ENCODE measurements around the gene WNK3.

The WNK3 gene

DNA sequence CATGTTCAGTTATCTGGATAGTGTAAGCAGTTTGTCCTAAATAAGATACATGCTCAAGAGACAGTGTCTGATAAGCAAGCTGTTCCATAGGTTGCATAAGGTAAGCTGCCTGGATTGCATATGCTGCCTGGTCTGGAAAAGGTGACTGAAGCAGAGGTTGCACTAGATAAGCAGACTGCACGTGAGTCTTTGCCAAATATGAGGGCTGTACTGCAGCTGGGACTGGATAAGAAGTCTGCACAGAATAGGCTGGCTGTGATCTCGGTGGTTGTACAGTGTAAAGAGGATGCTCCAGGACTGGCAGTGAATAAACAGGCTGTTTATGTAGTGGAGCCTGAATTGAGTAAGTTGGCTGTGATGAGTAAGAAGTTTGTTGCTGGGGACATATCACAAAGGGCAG, 68.9 kb downstream of the WNK3 start:
- TF ChIP-seq CTCF (IDR thresholded peaks at IDR 0.05) = no peak

GRCh38 chrX:54288277-54288676, 69.6 kb downstream of the WNK3 start:
- no peak for TF ChIP-seq CTCF (IDR thresholded peaks at IDR 0.05)

GRCh38 chrX:54281676-54282075, 76.2 kb downstream of the WNK3 start:
- TF ChIP-seq CTCF (IDR thresholded peaks at IDR 0.05) = no peak

GRCh38 chrX:54280466-54280865, 77.4 kb downstream of the WNK3 start:
- TF ChIP-seq CTCF (IDR thresholded peaks at IDR 0.05) = no peak

- TF ChIP-seq CTCF (IDR thresholded peaks at IDR 0.05) = no peak
These were observed 86.2 kb downstream of the WNK3 start for GRCh38 chrX:54271664-54272063.

GRCh38 chrX:54248309-54248708, 109.5 kb downstream of the WNK3 start:
- peak; percentile 53 for TF ChIP-seq CTCF (IDR thresholded peaks at IDR 0.05)

DNA sequence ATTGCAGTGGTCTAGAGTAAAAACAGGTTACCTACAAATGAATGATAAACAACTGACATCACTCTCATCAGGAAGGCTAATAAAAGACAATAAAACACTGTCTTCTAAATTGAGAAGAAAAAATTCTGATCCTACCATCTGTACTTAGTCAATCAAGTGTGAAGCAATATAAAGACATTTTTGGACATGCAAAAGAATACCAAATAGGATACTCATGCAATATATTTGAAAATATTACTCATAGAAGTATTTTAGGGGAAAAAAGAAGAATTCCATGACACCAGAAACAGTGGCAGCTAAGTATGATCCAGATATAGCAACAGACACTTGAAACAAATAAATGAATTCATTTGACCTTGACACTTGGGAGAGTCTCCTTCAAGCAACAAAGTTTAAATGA, 111.0 kb downstream of the WNK3 start:
- TF ChIP-seq CTCF (IDR thresholded peaks at IDR 0.05) = no peak

DNA sequence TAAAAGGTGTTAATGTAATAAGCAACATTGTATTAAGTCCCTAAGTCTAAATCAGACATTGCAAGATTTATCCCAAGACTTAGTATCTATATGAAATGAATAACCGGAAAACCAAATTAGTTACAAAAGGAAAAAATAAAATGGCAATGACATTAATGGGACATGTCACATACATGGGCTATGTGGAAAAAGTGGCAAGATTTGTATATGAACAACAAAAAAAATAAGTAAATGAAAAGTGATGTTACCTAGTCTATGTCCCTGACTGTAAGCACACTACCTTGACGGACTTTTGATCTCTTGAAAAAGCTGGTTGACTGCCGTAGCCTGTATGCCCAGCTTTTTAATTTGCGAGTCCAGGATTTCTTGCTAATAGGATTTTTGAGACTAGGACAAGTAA, 119.3 kb downstream of the WNK3 start:
- TF ChIP-seq CTCF (IDR thresholded peaks at IDR 0.05) = no peak
